ENCODE measurements around the gene KCTD15.
A peak's percentile ranks its signal among the peaks of the same experiment; 100 is the strongest.

The KCTD15 gene, protein sequence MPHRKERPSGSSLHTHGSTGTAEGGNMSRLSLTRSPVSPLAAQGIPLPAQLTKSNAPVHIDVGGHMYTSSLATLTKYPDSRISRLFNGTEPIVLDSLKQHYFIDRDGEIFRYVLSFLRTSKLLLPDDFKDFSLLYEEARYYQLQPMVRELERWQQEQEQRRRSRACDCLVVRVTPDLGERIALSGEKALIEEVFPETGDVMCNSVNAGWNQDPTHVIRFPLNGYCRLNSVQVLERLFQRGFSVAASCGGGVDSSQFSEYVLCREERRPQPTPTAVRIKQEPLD

DNA sequence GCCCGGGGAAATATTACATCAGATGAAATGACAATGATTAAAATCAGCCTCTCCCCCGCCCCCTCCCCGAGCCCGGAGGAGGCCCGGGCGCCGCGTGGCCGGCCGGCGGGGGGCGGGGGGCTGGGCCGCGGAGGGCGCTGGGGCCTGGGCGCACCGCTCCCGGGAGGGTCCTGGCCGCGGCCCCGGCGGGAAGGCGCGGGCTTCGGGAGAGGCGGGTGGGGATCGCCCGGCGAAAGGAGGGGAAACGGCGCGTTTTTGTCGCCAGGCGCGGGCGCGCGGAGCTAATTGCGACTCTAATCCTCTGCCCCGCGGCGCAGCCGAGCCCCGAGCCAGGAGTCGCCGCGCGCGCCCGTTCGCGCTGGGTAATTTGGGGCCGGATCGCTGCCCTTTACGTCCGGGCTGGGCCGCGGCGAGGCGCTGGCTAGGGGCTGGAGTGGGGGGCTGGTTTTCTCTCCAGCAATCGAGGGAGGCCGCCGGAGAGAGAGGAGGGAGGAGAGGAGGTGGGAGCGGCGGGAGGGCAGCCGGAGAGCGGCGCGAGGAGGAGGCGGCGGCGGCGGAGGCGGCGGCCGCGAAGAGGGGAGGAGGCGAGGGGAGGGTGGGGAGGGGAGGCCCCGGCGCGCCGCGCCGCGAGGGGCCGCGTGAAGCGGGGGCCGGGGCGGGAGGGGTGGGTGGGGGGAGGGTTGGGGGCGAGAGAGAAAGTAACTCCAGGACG, at the start of gene KCTD15:
Gene KCTD15, plus strand, starts transcription at position 707 of the 712 bp plus-strand sequence. CDS start 3,585 bp downstream, outside the sequence.
- peak; percentile 18 for DNase-seq

DNA sequence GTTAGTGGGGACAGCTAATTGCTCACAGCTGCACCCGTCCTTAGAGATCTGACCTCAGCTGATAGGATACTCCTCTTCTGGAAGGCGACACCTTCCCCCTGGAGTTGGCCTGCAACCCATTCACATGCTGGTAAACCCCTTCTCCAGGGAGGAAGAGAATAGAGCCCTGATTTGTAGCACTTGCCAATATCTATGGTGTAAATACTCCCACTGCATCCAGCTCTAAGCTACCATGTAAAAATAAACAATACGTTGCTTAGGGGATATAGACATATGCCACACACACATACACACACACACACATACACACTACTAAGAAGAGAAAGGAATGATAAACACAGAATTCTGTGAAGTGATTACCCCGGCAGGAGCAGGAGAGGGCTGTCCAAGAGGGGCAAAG, 49.4 kb upstream of the KCTD15 start:
- no peak for DNase-seq

DNA sequence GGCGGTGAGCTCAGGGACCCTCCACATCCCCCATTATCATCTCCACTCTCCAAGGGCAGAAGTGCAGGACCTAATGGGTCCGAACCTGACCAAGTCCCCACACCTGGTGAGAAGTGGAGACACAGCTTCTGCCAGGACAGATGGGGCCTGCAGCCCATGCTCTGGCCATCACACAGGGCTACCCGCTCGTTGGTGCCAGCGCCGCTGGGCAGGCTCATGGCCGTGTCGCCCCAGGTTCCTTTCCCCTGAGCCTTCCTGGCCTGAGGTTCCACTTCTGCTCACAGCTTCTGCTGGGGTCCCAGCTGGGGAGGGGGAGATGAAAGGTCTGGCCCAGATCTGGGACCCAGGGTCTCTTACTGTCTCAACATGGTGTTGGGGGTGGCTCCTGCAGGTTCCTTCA, 48.4 kb upstream of the KCTD15 start:
- no peak for DNase-seq

DNA sequence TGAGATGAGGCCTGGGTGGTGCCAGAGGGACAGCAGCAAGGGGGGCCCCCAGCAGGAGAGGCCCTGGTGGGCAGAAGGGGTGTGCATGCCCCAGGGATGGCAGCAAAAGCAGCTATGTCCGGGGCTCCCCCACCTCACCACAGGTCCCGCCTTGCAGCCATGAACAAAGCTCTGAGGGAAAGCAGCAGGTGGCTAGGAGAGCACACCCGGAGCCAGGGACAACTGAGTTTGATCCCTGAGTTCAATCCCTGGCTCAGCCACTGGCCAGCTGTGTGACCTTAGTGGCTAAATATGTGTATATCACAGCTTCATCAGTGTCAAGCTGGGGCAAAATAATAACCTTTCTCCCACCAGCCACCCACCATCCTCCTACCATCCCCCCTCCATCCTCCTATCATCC, 47.7 kb upstream of the KCTD15 start:
- DNase-seq: no peak

DNA sequence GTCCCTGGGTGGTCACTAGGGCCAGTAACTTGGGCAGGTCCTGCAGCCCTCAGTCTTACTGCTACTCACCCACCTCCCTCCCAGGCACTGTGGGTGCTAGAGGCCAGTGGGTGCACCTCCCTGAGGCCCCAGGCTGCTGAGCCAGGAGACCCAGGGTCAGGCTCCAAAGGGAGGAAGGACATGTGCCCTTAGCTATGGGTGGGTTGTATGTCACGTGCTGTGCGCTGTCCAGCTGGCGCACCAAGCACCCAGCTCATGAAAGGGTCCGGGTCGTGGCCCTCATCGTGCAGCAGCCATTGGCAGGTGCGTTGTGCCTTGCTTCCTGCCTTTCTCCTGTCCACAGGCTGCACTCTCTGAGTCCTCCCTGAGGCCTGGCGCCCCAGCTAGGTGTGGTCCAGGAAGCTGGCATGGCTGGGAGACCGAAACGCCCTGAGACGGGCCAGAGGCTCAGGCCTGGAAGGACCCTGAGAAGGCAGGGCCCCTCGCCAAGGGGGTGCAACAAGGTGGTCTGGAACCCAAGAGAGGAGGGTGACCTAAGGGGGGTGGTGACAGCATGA, 47.0 kb upstream of the KCTD15 start:
- DNase-seq: no peak

DNA sequence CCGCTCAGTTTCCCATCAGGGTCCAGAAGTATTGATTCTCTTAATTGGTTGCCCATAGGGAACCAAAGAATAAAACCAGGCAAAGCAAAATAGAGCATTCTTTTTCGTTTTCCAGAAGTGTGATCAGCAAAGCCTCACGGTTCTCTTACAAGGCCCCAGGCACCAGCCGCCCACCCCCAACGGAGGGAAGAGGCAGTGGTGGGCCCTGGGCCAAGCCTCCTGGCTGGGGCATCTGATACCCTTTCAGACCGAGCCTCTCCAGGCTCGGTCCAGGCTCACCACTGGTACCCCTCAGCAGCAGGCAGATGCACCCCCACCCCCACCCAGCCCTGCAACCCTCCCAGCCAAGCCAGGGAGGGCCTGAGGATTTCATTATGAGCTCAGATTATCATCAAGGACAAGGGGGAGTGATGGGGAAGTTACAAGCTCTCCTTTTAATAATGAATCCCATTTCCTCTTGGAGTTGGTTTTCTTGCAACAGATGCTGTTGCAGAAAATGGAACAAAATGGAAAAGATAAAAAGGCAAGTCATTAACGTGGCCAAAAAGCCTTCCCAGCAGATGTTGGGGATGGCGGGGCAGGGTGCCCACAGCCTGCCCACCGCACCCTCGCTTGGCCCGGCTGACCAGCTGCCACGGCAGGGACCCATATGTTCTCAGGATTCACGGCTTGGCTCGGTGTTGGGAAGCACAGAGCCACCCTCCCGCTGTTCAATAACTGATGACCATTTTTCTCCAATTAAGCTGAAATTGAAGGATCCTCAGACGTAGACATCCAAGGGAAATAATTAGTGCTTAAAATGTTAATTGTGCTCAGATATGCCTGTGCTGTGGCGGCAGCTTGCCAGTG, 45.9 kb upstream of the KCTD15 start:
- DNase-seq: no peak

DNA sequence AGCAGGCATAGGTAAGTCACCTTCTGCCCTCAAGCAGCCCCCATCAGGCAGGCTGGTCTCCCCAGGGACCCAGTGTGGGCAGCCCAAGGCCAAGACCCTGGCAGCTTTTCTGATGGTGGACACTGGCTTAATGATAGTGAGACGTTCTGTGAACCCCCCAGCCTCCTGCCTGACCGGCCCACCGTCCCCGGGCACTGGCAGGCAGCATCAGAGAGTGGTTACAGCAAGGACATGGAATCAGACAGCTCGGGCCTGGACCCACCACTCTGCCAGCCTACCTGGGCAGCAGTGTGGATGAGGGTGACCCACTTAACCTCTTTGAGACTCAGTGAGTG, 45.3 kb upstream of the KCTD15 start:
- DNase-seq: no peak

DNA sequence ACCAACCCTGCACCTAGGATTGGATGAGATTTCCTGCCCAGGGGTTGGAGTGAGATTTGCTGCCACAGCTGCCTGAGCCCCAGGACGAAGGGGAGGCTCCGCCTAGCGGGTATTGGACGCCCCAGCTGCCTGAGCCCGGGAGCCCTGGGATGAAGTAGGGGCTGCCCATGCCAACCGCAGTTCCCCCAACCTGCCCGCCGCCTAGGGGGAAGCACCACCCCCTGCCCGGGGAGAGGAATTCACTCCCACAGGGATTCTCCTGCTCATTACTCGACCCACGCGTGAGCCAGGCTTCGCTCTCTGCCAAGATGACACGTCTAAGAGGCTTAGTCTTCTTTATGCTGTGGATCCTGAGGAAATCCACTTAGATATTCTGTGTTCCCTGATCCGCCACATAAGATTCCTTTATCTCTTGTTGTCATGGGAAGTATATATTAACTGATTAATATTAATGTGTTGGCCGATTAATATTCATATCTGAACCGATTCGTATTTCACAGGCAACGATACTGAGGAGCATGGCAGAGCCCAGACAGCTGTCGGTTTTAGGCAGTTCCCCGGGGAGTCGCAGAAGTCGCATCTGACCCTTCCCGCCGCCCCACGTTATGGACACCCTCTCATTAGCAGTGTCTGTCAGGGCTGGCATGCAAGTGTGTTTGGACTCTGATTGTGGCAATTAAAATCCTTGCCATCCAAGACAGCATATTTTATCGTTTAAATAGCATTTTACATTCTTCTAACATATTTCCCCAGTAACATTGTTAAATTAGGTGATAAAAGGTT, 44.5 kb upstream of the KCTD15 start:
- no peak for DNase-seq

DNA sequence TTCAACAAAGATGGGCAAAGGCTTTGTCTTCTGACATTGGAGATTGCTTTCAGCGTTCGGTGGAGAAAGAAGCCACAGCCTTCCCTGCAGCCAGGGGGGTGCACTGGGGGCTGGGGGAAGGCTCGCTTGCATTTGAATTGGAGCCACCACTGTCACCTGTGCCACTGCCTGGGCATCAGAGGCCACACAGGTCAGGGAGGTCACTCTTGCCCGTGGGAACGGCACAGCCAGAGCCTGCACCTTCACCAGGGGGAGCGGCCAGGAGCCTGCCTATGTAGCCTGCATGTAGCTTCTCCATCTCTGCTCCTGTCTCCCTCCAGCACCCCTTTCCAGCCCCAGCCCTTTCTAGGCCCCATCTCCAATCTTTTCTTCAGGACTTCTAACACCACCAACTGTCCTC, 43.7 kb upstream of the KCTD15 start:
- no peak for DNase-seq

DNA sequence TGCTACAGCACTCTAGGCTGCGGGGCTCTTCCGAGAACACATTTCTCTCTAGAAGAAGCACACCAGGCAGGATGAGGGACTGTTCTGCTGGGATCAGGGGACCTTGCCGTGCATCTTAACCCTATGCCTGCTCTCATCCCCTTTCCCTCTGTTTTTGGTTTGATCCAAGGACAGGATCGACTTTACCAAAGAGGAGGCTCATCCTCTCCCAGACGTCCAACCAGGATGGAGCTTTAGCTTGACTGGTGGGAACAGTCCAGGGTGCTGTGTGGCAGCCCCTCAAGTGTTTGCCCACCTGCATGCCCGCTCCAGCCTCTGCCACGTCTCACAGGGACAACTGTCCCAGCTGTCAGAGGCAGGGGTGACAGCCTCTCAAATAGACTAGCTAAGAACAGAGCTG, 42.3 kb upstream of the KCTD15 start:
- DNase-seq: no peak

DNA sequence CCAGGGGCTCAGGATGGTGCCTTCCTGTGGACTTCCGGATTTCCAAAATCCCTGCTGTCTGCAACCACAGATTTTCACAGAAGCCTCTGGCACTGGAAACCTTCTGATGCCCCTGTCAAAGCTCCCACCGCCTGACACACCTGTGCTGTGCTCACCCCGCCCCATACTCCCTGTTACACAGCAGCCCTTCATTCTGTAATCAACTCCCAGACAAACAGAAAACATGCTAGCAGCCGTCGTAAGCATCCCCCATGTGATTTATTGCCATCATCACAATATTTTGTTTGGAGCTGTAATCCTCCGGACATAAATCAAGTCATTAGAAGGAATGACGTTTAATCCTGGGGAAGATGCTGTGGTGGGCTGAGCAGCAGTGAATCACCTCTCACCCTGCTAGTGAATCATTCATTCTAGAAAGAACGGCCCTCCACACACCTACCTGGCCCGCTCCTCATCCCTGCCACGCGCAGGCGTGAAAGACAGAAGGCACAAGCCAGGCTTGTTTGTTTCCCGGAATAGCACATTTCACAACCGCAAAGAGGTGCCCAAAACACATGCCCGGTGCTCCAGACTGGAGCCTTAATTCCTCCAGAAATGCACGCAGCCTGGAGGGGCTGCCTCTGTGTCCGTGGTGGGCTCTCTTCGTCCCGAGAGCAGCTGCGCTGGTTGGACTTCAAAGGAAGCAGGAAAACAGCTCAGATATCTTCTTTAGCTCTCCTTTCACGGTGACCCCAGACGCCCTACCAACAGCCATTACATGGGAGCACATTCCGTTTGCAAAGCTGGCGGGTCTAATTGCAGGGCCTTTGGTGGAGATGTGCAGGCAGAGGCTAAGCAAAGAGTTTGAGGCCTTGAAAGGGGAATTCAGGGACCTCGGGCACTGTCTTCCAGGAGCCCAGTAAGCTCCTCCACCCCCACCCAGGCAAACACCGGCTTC, 41.3 kb upstream of the KCTD15 start:
- DNase-seq: no peak

DNA sequence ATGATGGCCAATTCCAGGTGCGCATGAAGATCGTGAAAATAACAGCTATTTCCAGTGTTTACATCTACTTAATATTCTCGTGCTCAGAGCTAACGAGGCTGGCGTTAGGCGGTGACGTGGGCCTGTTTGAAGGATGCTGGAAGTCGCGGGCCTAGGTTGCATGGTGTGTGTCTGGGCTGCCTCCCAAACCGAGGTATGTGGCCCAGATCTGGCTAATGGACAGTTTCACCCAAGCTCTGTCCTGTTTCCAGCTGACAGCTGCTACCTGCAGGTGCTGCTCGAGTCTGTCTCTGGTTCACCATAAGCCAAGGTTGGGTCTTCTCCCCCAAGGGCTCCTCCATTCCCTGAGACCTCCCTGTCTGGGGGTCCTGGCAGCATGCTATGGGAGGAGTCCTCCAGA, 40.5 kb upstream of the KCTD15 start:
- no peak for DNase-seq

DNA sequence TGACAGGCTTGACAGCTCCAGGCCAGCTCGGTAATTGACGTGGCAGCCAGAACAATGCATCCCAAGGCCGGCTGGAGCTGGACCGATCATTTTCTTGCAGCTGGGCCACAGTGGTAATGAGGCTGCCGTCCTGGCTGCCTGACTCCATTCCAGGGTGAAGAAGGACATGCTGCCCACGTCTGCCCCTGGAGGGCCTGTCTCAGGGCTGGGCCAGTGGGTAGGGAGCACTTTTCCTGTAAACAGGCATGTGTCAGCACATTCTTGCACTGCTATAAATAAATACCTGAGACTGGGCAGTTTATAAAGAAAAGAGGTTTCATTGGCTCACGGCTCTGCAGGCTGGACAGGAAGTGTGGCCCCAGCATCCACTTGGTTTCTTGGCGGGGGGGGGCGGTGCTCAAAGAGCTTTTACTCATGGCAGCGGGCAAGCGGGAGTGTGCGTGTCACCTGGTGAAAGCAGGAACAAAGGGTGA, 38.1 kb upstream of the KCTD15 start:
- DNase-seq: no peak

DNA sequence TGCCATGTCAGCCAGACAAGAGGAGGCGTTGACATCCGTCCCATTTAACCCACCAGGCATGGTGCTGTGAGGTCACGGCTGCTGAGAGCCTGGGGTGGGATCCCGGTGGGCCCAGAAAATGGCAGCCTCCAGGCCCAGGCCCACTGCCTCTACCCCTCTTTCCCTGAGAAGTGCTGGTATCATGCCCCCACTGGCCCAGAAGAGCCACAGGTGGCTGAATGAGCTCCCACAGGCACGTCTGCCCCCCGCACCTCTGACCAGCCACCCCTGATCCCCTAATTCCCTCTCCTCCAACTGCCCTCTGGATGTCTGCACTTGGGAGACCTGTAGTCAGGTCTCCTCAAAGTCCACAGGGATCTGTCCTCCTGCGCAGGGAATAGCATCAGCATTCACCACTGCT, 37.3 kb upstream of the KCTD15 start:
- DNase-seq: no peak

DNA sequence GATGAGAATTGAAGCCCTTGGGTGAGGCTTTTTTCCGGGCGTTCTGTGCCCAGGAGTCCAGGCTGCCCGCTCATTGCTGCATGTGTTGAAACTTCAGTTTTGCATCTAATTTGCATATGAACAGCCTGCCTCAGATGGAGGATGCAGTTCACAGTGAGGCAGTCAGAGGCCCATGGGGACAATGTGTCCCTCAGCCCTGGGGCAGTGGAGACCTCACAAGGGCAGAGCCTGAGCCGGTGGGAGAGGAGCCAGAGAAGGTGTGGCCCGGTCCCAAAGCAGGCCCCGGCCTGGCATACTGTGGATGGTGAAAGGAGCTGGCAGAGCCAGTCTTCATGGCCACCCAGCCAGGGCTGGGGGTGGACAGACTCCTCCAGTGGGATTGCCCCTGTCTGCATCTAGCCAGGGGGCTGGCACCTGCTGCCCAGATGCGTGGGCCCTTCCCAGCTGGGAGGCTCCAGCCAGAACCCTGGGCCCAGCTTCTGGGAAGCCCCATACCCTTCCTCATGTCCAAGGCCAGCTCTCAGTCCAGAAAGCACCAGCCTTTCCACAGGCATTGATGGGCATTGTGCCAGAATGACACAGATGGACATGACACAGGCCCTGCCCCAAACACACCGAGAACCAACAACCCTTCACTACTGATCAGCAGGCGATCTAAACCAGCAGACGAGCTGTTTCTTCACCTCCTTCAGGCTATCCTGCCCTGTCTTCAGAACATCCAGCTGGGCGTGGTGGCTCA, 32.9 kb upstream of the KCTD15 start:
- DNase-seq: no peak

DNA sequence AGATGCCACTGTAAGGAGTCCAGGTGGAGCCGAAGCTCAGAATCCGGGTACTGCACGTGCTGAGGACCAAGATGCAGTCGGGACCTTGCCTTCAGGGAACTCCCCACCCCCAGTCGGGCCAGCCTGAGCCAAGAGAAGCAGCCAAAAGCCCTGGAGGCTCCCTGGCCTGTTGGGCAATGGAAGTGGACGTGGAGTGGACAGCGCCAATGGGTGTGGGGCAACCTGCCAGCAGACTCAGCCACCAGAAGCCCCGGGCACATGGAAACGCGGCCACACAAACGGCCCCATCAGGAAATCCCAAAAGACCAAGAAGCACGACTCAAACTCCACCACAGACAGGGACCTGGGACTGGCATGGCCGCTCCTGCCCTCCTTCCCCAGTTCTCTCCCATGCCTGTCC, 30.0 kb upstream of the KCTD15 start:
- DNase-seq: no peak

DNA sequence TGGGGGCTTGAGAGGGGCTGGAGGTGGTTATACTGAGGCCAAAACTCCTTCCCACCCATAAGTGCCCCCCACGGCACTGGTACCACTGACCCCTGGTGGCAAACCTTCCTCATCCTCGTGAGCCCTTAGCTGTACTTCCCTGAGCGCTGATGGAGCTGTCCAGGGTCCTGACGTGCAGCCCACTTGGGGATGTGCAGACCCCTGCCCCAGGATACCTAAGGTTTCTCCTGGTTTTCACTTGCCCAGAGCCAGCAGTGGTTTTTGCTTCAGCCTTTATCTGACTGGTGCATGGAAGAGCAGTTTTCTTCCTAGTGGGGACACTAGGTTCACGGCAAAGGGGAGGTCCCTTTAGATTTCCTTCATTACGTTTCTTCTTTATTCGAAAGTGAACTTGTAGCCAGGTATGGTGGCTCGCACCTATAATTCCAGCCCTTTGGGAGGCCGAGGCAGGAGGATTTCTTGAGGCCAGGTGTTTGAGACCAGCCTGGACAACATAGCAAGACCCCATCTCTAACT, 28.7 kb upstream of the KCTD15 start:
- DNase-seq: no peak

DNA sequence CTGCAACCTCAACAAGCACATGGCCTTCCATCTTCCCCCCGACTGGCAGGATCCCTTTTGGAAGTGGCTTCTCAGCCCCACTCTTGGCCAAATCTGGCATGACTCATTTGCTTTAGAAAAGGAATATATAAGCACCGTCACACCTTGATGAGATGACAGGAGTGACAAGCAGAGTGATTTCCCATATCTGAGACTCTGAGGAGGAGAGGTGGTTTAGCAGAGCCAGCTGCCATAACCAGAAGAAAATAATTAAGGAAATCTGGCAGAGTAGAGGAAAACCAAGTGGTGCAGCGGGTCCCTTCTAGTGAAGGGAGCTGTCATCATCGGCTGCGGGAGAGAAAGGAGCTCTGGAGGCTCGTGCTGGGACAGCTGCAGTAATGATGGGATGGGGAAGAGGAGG, 27.5 kb upstream of the KCTD15 start:
- no peak for DNase-seq

DNA sequence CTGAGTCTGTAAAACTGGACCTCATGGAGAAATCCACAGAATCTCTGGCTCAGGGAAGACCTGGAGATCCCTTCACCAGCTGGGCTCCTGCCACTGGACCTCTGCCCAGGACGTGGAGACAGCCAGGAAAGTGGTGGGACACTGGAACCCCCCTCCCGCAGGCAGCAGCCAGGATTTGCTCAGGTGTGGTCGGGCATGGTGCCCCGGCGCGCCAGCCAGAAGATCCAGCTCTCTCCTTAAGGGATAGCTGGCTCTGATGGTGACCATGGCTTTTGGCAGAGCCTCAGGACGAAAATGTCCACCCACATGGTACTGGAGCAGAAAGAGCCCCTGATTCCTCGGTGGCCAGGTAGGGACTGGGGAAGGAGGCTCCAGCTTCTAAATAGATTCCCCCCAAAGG, 26.6 kb upstream of the KCTD15 start:
- no peak for DNase-seq

DNA sequence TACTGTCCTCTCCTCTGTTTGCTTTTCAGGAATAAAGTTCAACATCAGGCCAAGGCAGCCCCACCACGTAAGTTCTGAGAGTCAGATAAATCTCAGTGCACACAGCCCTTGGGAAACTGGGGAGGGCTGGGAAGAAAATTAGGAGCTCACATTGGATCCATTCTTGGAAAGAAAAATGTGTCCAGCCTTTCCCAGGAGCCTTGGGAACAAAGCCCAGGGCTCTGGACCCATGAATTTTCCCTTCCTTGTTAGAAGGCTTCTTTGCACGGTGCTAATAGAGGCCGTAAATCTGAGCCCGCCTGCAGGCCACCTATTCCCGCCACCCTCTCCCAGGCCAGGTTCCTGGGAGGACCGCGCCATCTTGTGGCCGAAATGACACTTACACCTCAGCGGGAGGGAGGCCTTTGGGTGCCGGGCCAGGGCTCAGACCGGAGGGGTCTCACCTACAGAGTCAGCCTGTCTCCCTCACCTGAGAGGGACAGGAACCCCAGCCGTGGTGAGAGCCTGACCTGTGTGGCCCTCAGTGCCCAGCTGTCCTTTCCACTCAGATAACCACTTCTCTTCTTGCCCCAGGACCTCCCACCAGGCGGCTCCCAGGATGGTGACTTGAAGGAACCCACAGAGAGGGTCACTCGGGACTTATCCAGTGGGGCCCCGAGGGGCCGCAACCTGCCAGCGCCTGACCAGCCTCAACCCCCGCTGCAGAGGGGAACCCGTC, 25.1 kb upstream of the KCTD15 start:
- DNase-seq: peak; percentile 44
